Stimulated activated CD4-positive, alpha-beta T cell treated with anti-CD3 and anti-CD28 coated beads, Interleukin-12 subunit alpha, Interleukin-12 subunit beta, amount 100 ng/mL, for 24 hours (primary cell): ENCODE measurements around the gene FPR1.

ENCODE experiments used
- DNase-seq, 2 experiments: peaks; one replicate each; pipeline ENCODE4 v3.0.0-alpha.2; 2020; ENCODE audit warnings: low read depth in 2 of 2

FPR1 gene

GRCh38 chr19:51704626-51705025, 47.1 kb downstream of the FPR1 start:
- DNase-seq: no peak

- peak; percentile 93 to 96 for DNase-seq
These were observed 47.8 kb downstream of the FPR1 start for GRCh38 chr19:51703575-51704515.

DNA sequence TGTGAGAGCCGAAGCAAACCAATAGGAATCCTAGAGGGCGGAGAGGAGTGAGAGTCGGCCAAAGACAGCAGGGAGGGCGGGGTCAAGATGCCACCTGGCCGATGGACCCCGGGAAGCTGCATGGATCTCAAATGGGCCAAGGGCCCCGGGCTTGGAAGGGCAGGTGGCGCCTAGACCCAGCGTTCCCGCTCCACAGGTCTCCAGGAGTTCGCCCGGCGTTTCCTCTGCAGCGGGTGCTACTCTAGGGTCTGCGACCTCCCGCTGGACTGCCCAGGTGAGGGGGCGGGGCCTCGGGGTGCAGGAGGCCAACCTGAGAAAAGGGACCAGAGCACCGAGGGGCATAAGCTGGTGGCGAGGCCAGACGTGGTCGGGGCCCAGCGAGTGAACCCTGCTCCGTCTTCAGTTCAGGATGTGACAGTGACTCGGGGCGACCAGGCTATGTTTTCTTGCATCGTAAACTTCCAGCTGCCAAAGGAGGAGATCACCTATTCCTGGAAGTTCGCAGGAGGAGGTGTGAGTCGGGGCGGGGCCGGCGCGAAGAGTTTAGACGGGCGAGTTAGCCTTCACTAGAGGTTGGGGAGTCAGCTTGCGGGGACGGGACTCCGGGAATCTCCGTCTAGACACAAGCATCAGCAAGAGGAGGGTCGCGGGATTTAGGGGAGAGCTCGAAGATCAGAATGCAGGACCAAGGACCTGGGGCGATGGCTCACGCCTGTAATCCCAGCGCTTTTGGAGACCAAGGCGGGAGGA, 48.7 kb downstream of the FPR1 start:
- DNase-seq: no peak

DNA sequence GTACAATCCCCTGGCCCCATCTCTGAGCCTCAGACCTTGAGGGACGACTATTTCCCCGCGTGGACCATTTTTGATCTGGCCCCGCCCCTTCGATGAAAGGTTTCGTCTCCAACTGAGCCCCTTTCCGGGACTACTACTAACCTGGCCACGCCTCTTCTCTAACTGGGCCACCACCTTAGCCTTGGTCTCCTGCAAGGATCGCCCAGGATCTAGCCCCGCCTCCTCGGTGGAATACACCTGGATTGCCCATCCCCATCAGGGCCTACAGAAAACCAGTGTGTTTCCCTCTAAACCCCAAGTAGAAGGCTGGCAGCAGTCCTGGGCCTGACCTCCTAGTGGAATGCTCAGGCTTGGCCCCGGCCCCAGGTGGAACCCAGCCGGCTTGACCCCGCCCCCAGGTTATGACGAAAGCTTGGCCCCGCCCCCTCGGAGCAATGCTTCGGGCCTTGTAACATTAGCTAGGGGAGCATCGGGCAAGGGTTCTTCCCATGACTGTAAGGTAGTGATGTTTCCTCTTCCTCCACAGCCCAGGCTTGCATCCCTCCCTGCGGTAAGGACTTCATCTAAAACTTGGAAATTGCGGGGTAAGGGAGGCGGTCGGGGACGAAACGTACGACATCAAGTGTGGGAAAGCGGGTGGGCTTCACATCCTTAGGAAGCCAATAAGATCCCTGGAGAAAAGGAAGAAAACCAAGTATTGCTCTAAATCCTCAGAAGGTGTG, 49.4 kb downstream of the FPR1 start:
- peak; percentile 20 to 38 for DNase-seq

DNA sequence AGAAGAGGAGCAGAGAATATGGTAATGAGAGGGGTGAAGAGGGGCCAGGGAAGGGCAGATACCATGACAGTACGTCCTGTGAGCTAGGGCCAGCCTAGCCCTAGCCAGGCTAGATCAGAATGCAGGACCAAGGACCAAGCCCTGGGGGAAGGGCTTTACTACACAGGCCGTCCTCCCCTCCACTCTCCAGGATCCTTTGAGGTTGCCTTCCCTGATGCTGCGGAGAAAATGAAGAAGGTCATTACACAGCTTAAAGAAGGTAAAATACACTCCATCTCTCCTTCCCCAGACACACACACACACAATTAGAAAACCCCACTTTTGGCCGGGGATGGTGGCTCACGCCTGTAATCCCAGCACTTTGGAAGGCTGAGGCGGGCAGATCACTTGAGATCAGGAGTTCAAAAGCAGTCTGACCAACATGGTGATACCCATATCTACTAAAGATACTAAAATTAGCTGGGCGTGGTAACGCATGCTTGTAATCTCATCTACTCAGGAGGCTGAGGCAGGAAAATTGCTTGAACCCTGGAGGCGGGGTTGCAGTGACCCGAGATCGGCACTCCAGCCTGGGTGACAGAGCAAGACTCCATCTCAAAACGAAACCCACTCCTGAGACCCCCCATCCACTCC, 50.1 kb downstream of the FPR1 start:
- no peak for DNase-seq

DNA sequence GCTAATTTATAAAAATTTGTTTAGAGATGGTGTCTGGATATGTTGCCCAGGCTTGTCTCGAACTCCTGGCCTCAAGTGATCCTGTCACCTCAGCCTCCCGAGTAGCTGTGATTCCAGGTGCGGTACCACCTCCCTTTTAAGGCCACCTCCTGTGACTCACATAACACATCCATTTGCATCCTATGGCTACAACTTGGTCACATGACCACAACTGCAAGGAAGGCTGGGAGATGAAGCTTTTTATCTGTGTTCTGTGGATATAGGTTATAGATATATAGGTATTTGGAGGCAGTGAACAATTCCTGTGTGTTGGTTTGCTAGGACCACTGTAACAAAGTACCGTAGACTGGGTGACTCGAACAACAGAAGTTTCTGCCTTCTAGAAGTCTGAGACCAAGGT, 52.5 kb downstream of the FPR1 start:
- no peak for DNase-seq

- no peak for DNase-seq
These were observed 53.4 kb downstream of the FPR1 start for GRCh38 chr19:51698296-51698695.

GRCh38 chr19:51697169-51697776, 54.4 kb downstream of the FPR1 start:
- DNase-seq: no peak

- DNase-seq: no peak
These were observed 55.1 kb downstream of the FPR1 start for GRCh38 chr19:51696606-51697005.
